Thyroid gland (tissue), 4 donors: ENCODE measurements around the gene SLC25A18. TPM values are rescaled to one million over a fixed set of nuclear protein-coding genes. Genes with fewer than 3 reads are reported as not detected.

Experiments
- DNase-seq, 2 donors: peaks; one replicate each; pipeline ENCODE4 v3.0.0-alpha.2; 2019
- H3K27ac ChIP-seq, 3 donors: fragments of 200-600 bp; sonication (generic); 1 replicate in 2 of 3; 2 replicates in 1 of 3; pipeline ENCODE4 v1.5.1; 2016 to 2019; ENCODE audit warnings: mild to moderate bottlenecking in 1 of 3, moderate library complexity in 1 of 3
- H3K27me3 ChIP-seq: fragments of 200-600 bp; sonication (generic); one replicate; pipeline ENCODE4 v1.5.1; 2019
- H3K36me3 ChIP-seq, 2 donors: fragments of 200-600 bp; sonication (generic); one replicate each; pipeline ENCODE4 v1.5.1; 2016 to 2019
- H3K4me1 ChIP-seq, 2 donors: fragments of 200-600 bp; sonication (generic); one replicate each; pipeline ENCODE4 v1.5.1; 2017 to 2019
- H3K4me3 ChIP-seq, 3 donors: fragments of 200-600 bp; sonication (generic); replicated peaks in 1 of 3; 1 replicate in 2 of 3; 2 replicates in 1 of 3; pipeline ENCODE4 v1.5.1; 2016; ENCODE audit warnings: mild to moderate bottlenecking in 1 of 3
- H3K9me3 ChIP-seq: fragments of 200-600 bp; sonication (generic); one replicate; pipeline ENCODE4 v1.5.1; 2017
- POLR2A ChIP-seq, 2 donors: fragments of 450-650 bp; IDR thresholded peaks; one replicate each; pipeline ENCODE4 v1.6.1; 2017; ENCODE audit warnings: antibody characterized with exemption in 2 of 2, mild to moderate bottlenecking in 2 of 2, moderate library complexity in 1 of 2
- WGBS, 2 donors: methylation state at CpG; one replicate each; pipeline ENCODE4 v1.1.5; 2017; 5-methylcytosine and 5-hydroxymethylcytosine counted together
- intact Hi-C: fragments of 100-400 bp; cut with DNase I; formaldehyde crosslinking; loops from one replicate; pipeline ENCODE4 v1.15.1; 2023
- total RNA-seq, 4 donors: library from RNA; depleted of rRNA; stranded (reverse); fragments of >200 nt; gene quantifications; one replicate each; pipeline ENCODE4 v1.2.3, GENCODE V29; 2016
- TF ChIP-seq, protein P1 (sequence below), 6 experiments: fragments of 200-600 bp in 3 of 6; fragments of 450-650 bp in 3 of 6; sonication (generic) in 3 of 6; IDR thresholded peaks; one replicate each; pipeline ENCODE4 v1.5.1; 2016 to 2019; ENCODE audit warnings: antibody characterized with exemption in 6 of 6, mild to moderate bottlenecking in 2 of 6, inconsistent platforms in 1 of 6, moderate library complexity in 1 of 6

SLC25A18 gene
- total RNA-seq, 4 donors from 2014 or later, result 0.29 to 1.7 (median 0.84) TPM

DNA sequence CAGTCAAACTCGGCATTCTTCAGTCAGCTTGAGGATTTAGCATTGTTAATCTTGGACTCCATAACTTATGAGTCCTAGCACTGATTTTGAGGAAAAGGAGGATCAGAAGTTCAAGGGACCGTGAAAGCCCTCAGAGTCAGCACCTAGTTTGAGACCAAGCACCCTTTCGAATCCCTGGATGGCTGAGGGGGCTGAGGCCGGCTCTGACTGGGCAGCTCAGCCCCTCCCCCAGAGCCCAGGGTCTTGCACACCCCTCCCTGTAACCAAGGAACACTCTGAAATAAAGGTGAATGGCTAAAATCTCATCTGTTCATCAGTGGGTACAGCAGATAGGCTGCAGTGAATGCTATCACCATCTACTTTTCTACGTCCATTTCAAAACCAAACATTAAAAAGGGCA lies 27.3 kb downstream of the SLC25A18 start:
- no peak for DNase-seq
- no peaks in the 10 kb centered on the region for H3K9me3 ChIP-seq
- H3K27ac ChIP-seq, result no peak overlapping the region
- H3K4me3 ChIP-seq, result no peak overlapping the region
- H3K36me3 ChIP-seq, result peaks cover 45 to 54% of the 10 kb centered on the region in 2 donors
- WGBS, 2 donors, result 88 to 95% methylated on average over 5 of the region's 5 CpGs
- no peaks in the 10 kb centered on the region for H3K4me1 ChIP-seq
- TF ChIP-seq, protein P1, sequence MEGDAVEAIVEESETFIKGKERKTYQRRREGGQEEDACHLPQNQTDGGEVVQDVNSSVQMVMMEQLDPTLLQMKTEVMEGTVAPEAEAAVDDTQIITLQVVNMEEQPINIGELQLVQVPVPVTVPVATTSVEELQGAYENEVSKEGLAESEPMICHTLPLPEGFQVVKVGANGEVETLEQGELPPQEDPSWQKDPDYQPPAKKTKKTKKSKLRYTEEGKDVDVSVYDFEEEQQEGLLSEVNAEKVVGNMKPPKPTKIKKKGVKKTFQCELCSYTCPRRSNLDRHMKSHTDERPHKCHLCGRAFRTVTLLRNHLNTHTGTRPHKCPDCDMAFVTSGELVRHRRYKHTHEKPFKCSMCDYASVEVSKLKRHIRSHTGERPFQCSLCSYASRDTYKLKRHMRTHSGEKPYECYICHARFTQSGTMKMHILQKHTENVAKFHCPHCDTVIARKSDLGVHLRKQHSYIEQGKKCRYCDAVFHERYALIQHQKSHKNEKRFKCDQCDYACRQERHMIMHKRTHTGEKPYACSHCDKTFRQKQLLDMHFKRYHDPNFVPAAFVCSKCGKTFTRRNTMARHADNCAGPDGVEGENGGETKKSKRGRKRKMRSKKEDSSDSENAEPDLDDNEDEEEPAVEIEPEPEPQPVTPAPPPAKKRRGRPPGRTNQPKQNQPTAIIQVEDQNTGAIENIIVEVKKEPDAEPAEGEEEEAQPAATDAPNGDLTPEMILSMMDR (IDR thresholded peaks at IDR 0.05), result no peak
- TF ChIP-seq POLR2A (IDR thresholded peaks at IDR 0.05), result no peak
- intact Hi-C loops, result no loop called here
- no peaks in the 10 kb centered on the region for H3K27me3 ChIP-seq

DNA sequence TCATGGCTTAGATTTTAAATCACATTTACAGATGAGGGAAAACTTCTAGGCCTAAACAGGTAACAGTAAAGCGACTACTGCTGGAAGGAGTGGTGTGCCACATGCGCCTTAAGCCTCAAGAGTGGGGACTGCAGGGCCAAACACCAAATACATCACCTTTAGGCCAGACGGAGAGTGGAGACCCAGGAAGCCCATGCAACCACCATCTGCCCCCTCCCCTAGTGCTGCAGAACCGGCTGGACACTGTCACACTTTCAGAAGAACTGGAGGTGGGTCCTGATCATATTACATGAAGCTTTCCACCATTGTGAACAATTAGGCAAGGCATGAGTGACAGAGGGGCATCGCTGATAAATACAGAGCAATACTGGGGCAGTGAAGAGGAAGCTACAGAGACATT lies 28.9 kb downstream of the SLC25A18 start:
- intact Hi-C loops, result no loop called here
- no peak for DNase-seq
- TF ChIP-seq, protein P1 (IDR thresholded peaks at IDR 0.05), result no peak
- no peak for TF ChIP-seq POLR2A (IDR thresholded peaks at IDR 0.05)
- no peak overlapping the region for H3K4me3 ChIP-seq
- no peaks in the 10 kb centered on the region for H3K4me1 ChIP-seq
- H3K9me3 ChIP-seq, result no peaks in the 10 kb centered on the region
- H3K27ac ChIP-seq, result no peak overlapping the region
- peaks cover 58 to 68% of the 10 kb centered on the region in 2 donors for H3K36me3 ChIP-seq
- H3K27me3 ChIP-seq, result no peaks in the 10 kb centered on the region
- 84 to 89% methylated on average over 5 of the region's 5 CpGs for WGBS, 2 donors

DNA sequence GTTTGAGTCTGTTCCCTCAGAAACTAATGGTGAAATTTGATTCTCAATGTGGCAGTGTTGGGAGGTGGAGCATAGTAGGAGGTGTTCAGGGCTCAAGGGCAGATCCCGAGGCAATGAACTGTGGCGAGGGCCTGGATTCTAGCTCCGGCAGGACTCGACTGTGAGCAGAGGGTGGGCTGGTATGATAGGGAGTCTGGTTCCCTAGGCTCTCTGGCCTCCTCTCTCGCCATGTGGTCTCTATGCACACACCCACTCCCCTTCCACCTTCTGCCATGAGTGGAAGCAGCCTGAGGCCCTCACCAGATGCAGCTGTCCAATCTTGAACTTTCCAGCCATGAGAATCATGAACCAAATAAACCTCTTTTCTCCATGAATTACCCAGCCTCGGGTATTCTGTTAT lies 32.9 kb downstream of the SLC25A18 start:
- Histone ChIP-seq H3K27ac (no peak overlapping the region), H3K36me3 (peaks cover 90 to 92% of the 10 kb centered on the region in 2 donors)
- intact Hi-C loops, result no loop called here

GRCh38 chr22:17597217-17597616 lies 33.9 kb downstream of the SLC25A18 start:
- Histone ChIP-seq H3K4me1 (no peaks in the 10 kb centered on the region), H3K27me3 (no peaks in the 10 kb centered on the region), H3K9me3 (no peaks in the 10 kb centered on the region), H3K36me3 (peaks cover 80 to 82% of the 10 kb centered on the region in 2 donors), H3K4me3 (no peak overlapping the region), H3K27ac (no peak overlapping the region)
- intact Hi-C loops, result no loop called here
- DNase-seq, result no peak
- TF ChIP-seq, protein P1 (IDR thresholded peaks at IDR 0.05), result no peak
- TF ChIP-seq POLR2A (IDR thresholded peaks at IDR 0.05), result no peak
- WGBS, 2 donors, result 92 to 96% methylated on average over 2 of the region's 2 CpGs

More for the DNA sequence above, 32.9 kb downstream of the SLC25A18 start:
- Histone ChIP-seq H3K27me3 (no peaks in the 10 kb centered on the region), H3K4me1 (no peaks in the 10 kb centered on the region), H3K4me3 (no peak overlapping the region), H3K9me3 (no peaks in the 10 kb centered on the region)
- TF ChIP-seq, protein P1 (IDR thresholded peaks at IDR 0.05), result no peak
- no peak for TF ChIP-seq POLR2A (IDR thresholded peaks at IDR 0.05)
- no peak for DNase-seq
- WGBS, 2 donors, result 94 to 95% methylated on average over 6 of the region's 6 CpGs

- intact Hi-C loops, result no loop called here
- no peaks in the 10 kb centered on the region for H3K4me1 ChIP-seq
- WGBS, 2 donors, result 95 to 96% methylated on average over 4 of the region's 4 CpGs
- peaks cover 69 to 71% of the 10 kb centered on the region in 2 donors for H3K36me3 ChIP-seq
- H3K4me3 ChIP-seq, result no peak overlapping the region
- TF ChIP-seq, protein P1 (IDR thresholded peaks at IDR 0.05), result no peak
- TF ChIP-seq POLR2A (IDR thresholded peaks at IDR 0.05), result no peak
- H3K27me3 ChIP-seq, result no peaks in the 10 kb centered on the region
- H3K9me3 ChIP-seq, result no peaks in the 10 kb centered on the region
- no peak for DNase-seq
- H3K27ac ChIP-seq, result no peak overlapping the region
These were observed 35.0 kb downstream of the SLC25A18 start for GRCh38 chr22:17598318-17598717.
